Measurements from ENCODE around the gene IZUMO1R.
"Not testable (repeated sequence)": the region's sequence is repeated elsewhere in the genome, so short reads cannot be mapped to it uniquely, and the experiment has no call there.

IZUMO1R gene

DNA sequence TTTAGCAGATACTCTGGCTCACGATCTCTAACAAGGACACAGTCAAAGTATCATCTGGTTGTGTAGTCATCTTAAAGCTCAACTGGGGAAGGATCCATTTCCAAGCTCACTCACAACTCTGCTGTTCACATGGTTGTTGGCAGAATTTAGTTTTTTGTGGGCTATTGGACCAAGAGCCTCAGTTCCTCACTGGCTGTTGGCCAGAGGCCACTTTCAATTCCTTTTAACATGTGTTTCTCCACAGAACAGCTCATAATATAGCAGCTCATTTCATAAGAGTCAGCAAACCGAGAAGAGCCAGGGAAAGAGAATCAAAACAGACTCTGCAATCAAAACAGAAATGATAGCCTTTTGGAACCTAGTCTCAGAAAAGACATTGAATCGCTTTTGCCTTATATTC, 22.6 kb downstream of the IZUMO1R start:
- no peak for DNase-seq

DNA sequence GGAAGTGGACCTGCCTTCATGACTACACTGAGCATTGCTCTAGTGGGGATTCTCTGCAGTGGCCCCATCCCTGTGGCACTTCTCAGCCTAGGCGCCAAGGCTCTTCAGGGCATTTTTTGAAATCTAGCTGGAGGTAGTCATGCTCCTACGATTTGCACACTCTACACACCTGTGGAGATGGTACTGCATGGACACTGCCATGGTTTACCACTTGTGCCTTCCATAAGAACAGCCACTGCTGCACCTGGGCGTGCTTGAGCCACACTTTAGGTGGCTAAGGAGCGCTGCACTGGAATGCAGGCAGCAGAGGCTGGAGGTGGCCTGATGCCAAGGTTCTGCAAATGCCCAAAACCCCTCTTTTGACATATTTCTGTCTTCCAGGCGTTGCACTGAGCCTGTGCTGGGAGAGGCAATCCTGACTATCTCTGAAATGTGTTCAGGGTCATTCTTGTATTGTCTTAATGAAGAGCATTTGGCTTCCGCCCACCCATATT, 24.3 kb downstream of the IZUMO1R start:
- DNase-seq: no peak

DNA sequence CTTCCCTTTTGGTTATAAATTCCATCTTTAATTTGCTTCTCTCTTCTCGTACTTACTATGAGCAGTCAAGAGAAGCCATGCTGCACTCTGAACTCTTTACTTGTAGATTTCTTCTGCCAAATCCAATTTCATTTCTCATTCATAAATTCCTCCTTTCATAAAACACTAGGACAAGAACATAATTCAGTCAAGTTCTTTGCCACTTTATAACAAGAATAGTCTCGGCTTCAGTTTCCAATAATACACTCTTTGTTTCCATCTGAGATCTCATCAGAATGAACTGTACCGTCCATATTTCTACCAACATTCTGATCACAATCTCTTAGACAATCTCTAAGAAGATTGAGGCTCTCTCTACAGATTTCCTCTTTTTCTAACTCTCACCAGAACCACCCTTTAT, 25.1 kb downstream of the IZUMO1R start:
- DNase-seq: no peak

DNA sequence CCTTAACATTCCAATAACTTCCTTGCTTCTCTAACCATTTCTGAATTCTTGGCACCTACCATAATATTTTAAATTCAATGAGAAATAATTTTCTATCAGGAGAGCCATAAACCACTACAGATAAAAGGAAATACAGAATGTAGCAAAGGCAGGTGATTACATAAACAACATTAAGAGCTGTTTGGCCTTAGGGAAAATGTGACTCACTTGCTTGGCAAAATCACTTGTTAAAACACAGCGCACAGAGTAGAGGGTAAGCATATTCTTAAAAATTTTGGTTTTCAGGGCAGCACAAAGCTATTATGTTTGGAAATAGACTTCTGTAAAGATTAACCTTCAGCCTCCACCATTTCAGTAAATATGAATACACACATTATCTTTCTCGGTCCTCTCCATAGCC, 26.4 kb downstream of the IZUMO1R start:
- DNase-seq: no peak

DNA sequence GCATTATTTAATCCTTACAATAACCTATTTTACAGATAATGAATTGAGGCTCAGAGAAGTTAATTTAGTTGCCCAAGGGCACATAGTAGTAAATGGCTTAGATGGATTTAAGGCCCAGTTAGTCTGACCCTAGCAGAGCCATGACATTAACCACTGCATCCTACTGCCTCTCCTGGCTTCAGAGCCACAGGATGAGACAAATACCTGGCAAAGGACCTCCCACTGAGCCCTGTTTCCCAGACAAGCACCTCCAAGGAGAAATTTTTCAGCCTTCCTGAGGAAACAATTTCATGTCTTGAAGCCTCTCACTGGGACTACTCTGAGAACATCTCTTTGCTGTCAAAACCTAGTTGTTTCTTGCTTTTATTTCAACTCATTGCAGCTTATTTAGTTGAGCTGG, 28.4 kb downstream of the IZUMO1R start:
- no peak for DNase-seq

DNA sequence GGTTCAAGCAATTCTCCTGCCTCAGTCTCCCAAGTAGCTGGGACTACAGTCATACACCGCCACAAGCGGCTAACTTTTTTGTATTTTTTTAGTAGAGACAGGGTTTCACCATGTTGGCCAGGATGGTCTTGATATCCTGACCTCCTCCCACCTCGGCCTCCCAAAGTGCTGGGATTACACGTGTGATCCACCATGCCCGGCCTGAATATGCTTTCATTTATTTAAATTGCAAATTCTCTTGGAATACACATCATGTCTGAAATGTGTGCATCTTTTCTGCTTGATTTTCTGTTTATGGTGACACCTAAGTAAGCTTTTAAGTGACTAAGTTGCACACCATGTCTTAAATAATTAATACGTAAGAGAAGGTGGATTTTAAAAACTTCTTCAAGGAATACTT, 31.7 kb downstream of the IZUMO1R start:
- no peak for DNase-seq

DNA sequence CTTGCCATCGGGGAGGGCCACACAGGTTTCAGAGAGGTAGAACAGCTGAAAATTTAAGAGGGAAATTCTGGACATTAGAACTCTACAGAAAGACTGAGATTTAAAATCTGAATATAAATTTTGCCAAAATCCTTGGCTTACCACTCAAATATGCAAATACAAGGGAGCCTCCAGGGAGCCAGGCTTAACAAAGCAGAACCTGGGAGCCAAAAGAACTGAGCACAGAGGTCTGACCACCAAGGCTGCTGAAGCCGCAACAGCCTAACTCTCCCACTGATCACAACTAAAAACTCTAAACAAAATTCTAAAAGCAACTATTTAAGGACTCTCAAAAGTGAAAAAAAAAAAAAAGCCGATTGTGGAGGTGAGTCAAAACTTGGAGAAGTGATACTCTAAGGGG, 34.3 kb downstream of the IZUMO1R start:
- no peak for DNase-seq

DNA sequence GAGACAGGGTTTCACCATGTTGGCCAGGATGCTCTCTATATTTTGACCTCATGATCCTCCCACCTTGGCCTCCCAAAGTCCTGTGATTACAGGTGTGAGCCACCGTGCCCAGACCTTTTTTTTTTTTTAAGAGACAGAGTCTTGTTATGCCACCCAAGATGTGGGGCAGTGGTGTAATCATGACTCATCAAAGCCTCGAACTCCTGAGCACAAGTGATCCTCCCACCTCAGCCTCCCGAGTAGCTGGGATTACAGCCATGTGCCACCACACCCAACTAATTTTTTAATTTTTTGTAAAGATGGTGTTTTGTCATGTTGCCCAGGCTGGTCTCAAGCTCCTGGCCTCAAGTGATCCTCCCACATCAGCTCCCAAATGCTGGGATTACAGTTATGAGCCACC, 37.9 kb downstream of the IZUMO1R start:
- DNase-seq: no peak

DNA sequence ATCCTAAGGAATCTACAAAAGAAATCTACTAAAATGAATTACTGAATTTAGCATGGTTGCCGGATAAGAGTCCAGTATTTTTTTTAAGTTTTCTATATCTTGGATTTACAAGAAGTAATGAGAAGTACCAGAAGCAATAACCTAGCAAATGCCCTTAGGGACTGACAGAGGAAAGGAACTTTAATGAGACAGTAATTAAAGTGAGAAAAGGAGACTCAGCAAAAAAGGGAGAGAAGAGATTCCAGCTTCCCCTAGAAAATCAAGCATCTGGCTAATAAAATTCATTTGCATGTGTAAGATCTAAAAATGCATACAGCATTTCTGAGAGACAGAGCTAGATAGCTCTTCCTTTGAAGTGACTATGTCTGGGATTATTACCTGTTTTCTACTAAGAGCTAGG, 39.1 kb downstream of the IZUMO1R start:
- DNase-seq: no peak

DNA sequence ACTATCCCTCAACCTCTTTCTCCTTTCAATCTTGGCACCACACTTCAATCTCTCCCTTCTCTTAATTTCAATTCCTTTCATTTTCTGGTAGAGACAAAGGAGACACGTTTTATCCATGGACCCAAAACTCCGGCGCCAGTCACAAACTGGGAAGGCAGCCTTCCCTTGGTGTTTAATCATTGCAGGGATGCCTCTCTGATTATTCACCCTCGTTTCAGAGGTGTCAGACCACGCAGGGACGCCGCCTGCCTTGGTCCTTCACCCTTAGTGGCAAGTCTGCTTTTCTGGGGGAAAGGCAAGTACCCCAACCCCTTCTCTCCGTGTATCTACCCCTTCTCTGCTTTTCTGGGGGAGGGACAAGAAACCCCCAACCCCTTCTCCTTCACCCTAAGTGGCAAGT, 41.9 kb downstream of the IZUMO1R start:
- not testable (repeated sequence) for DNase-seq

DNA sequence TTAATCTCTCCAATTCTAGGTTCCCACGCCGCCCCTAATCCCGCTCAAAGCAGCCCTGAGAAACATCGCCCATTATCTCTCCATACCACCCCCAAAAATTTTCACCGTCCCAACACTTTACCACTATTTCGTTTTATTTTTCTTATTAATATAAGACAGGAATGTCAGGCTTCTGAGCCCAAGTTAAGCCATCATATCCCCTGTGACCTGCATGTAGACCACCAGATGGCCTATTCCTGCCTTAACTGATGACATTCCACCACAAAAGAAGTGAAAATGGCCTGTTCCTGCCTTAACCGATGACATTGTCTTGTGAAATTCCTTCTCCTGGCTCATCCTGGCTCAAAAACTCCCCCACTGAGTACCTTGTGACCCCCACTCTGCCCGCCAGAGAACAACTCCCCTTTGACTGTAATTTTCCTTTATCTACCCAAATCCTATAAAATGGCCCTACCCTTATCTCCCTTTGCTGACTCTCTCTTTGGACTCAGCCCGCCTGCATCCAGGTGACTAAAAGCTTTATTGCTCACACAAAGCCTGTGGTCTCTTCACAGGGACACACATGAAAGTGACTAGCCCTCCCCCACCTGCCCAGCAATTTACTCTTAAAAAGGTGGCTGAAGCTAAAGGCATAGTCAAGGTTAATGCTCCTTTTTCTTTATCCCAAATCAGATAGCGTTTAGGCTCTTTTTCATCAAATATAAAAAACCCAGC, 46.6 kb downstream of the IZUMO1R start:
- DNase-seq: not testable (repeated sequence)

Measured in stimulated activated CD4-positive, alpha-beta T cell treated with anti-CD3 and anti-CD28 coated beads, Interleukin-4, amount 100 ng/mL, for 4 hours (primary cell).